ENCODE data around the gene HAUS3.

Gene HAUS3

DNA sequence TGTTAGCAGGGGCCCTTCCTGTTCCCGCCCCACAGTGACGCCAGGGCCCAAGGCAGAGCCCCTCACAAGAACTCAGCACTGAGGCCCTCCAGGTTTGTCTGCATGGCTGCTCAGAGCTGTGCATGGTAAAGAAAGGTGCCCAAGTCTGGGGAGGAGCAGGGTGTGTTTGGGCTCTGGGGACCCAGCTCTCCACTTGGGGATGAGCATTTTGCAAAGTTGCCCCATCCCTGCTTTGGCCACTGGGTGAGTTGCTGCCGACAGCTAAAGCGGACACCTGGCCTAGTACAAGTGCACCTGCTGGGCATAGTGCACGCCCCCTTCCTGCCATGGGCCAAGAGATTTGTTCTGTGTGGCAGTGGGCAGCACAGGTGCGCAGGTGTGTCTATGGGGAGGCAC is 22.0 kb upstream of the HAUS3 start:
- DNase-seq, result no peak

DNA sequence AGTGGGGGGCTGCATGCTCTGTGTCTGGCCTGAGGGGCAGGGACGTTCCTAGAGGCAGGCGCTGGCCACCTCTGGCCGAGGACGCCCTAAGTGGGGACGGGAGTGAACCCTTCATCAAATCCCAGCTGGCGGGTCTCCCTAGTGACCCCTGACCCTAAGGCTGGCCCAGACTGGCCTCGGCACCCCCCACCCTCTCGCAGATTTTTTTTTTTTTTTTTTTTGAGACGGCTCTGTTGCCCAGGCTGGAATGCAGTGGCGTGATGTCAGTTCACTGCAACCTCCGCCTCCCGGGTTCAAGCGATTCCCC is 21.0 kb upstream of the HAUS3 start:
- no peak for DNase-seq

DNA sequence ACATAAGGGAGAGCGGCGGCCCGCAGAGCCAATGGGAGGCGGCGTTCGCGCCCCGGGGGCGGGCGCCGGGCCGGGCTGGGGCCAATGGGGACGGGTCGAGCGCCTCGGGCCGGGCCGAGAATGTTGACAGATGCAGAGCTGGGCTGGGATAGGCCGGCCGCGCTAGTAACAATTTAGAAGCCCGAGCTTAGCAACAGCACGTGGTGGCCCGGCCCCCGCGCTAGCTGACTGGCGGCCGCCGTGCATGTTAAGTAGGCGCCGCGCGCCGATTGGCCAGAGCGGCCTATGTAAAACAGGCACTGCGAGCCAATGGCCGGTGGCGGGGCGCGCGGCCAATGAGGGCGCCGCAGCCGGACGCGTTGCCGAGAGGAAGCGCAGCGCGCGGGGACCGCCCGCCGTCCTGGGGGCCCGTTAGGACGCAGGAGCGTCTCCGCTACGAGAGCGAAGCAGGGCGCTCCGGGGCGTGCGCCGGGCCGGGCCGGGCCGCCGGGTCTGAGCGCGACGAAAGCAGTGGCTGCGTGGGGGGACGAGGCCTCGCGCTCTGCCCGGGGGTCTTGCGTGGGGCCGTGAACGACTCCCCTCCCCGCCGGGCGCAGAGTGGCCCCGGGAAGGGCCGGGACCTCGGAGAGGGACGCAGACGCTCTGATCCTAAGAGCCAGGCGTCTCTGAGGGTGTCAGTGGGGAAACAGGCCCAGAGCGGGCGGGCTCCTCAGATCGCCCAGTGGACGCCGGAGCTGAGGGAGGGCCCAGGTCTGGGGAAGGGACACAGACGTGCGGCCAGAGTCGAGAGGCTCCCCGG is 20.4 kb upstream of the HAUS3 start:
- peak; percentile 95 to 100 (median 99) for DNase-seq

DNA sequence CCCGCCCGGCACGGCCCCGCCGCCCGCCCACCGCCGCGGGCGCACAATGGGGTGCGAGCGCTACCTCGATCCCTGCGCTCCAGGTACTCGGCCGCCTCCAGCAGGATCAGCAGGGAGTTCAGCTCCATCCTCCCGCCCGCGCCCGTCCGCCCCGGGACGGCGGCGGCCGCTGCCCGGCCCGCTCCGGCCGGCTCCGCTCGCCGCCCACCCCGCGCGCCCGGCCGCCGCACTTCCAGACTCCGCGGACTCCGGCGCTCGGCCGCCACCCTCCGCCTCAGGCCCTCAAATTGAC is 19.9 kb upstream of the HAUS3 start, which contains the start of gene MXD4:
Gene MXD4 (minus strand): TSS at position 257 of the 292 bp plus-strand sequence. CDS start 129 bp downstream, at position 128.
- no peak for DNase-seq

DNA sequence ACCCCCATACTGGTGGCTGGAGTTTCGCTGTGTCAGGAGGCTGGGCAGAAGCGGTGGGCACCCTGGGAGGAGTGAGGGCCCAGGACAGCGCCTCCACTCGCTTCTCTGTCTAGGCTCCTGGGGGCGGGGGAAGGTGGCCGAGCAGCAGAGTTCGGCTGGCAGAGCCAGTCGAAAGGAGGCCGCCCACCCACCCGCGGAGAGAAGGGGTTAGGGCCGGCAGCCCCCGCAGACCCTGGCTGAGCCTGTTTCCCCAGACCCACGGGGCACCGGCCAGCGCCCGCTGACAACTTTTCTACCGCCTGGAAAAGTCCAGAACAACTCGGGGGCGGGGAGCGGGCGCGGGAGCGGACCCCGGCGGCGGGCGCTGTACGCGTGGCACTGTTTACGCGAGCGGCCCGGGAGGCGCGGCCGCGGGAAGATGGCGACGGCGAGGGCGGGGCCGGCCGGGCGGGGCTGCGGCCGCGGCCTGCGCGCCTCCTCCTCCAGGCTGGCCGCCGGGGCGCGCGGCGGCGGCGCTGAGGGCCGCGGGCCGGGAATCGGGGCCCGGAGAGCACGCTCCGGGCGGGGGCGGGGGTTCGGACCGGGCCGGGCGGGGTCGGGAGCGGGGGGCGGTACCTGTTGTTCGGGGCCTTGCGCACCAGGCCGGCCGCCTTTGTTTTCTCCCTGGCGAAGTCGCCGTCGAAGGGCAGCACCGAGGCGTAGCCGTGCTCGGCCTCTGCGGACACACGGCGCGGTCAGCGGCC is 19.4 kb upstream of the HAUS3 start:
- peak in 7 of 56 donors; percentile 16 to 74 (median 44) for DNase-seq

DNA sequence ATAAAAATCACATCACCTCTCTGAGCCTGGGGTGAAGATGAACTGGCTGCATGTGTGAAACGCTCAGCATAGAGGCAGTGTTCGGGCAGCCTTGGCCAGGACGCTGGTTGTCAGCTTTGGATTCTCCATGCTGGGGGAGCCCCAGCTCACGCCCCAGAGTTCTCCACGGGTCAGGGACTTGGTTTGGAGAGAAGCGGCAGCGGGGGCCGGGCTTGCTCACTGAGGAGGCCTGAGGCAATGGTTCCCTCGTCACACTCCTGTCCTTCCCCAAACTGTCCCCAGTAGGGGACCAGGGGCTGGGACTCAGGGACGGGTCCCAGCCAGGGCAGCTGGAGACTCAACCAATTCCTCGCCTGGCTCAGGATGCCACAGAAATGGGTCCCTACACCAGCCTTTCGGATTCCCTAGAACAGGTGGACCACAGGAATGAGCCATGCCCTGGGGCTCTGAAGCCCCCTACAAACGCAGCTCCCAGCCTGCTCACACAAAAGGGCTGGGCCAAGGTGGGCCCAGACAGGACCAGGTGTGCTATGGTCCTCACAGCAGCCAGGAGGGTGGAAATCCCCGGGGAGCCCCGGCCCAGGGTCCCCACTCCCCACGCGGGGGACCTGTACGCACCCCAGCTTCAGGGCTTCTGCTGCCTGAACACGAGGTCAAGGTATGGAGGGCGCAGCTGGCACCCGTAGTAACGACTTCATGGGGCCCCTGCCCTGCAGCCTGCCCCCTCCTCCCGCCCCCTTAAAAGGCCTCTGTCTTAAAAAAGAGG is 18.6 kb upstream of the HAUS3 start:
- no peak for DNase-seq

DNA sequence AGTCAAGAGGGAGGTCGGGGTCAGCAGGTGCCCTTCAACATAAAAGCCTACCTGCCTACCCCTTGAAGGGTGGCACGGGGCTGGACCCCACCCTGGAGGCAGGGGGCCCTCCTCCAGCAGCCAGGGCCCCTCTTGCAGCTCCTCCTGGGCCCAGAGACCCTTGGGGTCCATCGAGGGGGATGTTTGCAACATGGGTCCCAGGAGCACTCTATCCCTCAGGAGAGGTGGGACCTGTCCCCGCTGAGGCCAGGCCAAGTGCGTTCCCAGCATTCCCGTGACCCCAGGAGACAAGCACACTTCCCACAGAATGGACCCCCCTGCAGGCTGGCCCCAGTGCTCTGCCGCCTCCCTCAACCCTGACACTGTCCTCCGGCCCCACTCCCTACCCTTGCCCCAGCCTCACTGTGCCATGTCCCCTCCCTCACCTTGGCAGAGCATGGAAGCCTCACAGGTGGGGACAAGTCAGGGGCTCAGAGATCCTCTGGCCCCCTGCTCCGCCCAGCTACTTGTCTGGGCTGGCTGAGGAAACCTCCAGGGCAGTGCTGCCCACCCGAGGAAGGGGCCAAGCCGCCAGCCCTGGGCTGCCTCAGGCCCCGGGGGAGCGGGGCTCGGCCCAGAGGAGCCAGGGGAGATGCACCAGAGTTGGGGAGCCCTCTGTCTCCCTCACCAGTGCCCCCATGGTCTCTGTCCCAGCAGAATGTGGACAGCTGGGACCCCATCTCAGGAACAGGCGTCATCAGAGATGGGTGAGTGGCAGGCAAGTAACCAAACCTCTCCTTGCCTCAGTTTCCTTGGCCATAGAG is 17.8 kb upstream of the HAUS3 start:
- no peak for DNase-seq

DNA sequence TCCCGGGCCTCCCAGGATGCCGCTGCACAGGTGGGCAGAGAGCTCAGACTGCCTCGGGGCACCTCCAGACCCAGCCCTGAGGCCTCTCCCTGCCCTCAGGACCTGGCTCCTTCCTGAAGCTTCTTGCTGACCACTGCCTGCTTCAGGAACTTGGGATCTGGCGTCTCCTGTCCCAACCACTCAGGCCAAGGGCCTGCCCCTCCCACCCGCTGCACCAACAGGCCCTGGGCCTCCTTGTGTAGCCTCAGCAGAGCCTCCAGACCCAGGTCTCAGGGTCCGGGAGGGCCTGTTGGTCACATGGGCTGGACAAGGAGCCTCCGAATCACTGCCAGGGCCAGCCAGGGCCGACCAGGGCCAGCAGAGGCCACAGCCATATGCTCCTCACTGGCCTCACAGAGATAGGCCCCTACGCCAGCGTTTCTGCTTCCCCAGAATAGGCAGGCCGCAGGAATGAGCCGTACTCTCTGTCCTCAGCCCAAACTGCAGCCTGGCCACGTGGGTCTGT is 17.2 kb upstream of the HAUS3 start:
- DNase-seq, result no peak

DNA sequence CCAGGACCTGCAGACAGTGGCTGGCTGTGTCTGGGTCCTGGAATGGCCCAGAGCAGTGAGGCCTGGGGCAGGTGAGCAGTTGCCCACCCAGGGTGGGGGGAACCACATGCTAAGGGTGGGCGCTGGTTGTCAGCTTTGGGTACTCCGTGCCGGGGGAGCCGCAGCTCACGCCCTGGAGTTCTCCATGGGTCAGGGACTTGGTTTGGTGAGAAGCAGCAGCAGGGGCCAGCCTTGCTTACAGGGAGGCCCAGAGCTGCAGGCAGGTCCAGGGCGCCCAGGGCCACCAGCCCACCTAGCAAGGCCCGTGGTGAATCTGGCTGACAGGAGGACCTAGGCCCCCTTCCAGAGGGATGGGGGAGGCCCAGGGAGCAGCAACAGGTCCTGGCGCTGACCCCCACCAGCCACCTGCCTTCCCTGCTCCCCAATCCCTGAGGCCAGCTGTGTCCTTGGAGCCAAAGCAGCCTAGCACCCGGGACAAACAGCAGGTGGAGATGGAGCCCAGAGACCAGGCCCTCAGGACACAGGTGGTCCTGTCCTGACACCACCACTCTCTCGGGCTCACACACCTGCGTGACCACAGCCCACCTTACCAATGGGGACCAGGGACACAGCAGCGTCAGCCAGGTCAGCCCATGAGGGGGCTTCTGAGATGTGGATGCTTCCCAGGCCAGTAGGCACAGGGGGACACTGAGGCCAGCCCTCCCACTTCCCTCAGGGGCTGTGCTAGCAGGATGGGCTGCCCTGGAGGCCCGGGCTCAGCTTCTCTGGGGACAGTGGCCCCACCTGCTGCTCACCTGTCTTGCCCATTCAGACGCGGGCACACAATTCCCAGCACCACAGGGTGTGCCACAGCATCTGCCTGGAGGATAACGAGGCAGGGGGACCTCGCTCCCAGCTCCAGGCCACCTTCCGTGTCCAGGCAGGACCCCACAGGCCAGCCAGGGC is 16.4 kb upstream of the HAUS3 start:
- no peak for DNase-seq

DNA sequence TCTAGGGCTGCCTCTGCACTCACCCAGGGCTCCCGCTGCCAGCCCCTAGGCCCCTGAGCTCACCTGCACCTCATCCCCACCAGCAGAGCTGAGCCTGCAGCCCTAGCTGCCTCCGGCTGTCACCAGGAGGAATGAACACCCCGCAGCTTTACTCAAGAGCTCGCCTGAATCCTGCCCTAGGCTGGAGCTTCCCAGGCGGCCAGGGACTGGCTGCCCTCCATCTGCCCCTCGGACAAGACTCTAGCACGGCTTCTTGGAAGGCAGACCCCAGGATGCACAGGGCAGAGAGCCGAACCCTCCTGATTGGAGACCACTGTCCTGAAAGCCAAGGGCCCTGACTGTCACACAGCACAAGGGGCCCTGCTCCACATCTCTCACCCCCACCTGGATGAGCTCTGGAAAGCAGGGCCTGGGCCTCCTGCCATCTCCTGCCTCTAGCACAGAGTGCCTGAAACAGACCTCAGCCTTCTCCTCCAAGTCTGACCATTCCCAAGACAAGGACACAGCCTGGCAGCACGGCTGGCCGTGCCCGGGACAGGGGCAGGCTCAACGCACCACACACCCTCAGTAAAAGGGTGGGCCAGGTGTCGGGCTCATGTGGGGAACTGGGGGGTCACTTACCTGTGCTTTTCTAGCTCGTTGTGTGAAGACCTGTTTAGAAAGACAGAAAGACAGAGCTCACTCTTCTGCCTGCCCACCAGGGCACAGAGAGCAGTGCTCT is 15.6 kb upstream of the HAUS3 start:
- DNase-seq, result peak in 2 of 56 donors; percentile 26 to 38

DNA sequence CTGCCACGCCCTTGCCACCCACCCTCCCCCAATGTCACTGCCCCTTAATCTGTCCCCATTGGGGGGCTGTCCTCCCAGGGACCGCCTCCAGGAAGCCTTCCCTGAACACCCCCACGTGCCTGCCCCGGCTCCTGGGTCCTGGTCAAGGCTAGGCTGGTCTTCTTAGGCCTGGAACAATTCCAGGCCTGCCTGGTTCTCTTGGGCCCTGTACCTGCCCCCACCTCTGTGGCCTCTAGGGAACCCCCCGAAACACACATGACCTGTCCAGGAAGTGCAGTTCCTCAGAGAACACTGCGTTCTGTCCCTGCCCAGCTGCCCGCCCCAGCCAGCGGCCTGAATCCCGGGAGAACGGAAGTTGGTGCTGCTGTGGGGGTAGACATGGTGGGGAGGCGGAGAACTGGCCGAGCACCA is 14.9 kb upstream of the HAUS3 start:
- DNase-seq, result peak in 1 of 56 donors; percentile 24

DNA sequence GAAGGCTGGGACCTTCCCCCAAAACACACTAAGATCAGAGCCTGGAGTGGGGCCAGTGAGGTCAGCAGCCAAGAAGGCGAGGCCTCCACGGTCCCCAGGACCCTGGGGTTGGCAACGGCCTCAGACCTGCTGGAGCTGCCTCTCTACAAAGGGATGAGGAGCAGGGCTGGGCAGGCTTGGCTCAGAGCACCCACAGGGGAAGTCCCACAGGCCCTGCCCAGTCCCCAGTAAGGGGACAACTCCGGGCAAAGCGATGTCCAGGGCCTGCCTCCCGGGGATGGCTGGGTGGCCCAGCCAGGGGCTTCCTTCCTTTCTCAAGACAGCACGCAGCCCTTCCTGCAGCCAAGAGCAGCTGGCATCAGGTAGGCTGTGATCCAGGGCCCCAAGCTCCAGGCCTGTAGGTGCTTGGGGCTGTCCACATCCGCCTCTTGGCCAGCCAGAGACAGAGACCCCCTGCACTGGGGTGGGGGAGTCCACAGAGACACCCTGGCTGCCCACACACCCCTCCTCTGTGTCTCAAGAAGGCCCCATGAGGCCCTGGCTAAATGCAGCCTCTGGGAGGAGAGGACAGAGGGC is 14.3 kb upstream of the HAUS3 start:
- DNase-seq, result peak in 1 of 56 donors; percentile 19

DNA sequence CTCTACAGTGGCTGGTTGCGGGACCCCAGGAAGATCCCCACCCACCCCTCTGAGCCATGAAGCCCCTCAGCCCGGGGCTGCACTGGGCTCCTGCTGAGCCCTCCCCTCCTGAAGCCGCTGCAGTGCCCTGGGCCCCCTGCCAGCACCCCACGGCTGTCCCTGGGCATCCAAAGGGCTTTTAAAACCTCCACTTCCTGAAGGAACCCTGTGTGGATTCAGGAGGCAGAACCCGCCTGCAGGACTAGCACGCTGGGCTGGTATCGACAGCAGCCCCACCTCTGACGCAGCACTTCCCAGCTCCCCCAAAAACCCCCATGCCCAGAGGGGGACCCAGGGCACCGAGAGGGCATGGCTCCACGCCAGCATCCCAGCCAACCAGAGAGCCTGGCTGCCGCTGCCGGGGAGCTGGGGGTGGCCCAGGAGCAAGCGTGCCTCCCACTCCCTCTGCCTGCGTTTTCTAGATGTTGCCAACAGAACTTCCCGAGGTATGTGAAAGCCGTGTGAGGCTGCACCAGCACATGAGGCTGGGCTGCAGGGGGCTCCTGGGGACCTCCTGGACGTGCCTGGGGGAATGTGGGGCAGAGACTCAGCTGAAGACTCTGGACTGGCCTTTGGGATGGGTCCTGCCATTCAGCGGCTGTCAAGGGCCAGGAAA is 13.7 kb upstream of the HAUS3 start:
- peak in 28 of 56 donors; percentile 22 to 80 (median 51) for DNase-seq

DNA sequence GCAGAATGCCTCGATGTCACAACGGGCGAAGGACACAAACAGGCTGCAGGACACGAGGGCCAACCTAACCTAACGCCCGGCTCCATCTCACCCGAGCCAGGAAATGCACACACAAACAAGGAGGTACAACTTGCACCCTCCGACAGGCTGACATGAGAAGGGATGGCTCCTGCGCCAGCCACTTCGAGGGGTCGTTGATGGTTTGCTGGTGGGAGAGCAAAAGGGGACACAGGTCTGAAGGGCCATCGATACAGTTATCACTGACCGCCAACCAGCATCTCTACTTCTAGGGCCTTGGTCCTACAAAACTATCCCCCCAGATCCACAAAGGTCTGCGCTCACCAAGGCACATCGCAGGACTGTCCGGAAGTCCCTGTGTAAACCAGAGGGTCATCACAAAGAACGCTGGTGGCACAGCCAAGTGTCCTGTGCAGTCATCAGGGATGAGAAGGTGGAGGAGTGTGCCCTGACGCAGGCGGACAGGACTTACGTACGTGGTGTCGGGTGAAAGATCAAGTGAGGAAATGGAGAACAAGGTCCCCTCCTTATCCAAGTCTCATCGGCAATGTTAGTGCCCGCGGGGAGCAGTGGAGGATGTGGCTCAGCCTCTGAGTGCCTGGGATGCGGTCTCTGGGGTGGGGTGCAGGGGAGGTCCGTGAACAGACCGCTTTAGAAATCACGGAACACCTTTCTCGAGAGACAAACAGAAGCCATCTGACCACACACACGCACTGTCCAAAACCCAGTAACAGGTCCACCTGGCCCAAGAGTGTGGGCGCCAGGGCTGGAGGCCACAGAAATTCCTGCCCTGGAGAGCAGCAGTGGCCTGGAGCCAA is 13.0 kb upstream of the HAUS3 start:
- DNase-seq, result no peak

DNA sequence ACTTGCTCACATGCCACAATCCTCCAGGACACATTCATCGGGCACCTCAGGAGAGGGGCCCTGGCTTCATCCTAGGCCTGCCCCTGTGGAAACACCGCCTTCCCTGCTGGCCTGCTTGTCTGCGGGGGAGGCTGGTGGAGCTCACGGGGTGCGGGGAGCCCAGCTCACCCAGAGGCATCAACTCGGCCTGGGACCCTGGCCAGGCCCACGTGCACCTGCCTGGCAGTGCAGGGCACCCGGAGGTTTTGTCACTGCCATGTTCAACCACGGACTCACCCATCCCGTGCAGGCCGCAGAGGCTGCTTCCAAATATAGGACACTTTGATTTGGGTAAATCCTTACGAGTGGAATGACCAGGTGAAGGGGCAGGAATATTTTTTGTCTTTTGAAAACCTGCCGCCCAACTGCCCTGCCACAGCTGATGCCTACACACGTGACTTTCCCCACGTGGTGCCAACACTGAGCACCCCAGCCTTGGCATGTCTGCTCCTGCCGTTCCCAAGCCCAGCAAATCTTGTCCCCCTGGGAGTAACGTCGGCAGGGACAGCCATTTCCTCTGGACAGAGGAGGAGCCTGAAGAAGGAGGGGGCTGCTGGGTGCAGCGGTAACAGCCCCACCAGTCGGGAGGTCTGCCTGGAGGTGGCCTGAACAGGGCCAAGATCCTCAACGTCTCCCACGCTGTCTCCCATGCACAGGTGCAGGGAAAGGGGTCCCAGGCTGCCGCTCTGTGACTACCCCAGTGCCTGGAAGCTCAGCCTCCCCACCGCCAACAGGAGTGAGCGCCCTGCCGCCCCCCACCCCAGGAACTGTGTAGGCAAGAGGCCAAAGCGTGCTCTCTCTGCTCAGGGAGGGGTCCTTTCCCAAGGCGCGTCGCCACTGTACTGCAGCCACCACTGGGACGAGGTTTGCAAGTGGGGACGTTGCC is 11.5 kb upstream of the HAUS3 start:
- DNase-seq, result no peak

DNA sequence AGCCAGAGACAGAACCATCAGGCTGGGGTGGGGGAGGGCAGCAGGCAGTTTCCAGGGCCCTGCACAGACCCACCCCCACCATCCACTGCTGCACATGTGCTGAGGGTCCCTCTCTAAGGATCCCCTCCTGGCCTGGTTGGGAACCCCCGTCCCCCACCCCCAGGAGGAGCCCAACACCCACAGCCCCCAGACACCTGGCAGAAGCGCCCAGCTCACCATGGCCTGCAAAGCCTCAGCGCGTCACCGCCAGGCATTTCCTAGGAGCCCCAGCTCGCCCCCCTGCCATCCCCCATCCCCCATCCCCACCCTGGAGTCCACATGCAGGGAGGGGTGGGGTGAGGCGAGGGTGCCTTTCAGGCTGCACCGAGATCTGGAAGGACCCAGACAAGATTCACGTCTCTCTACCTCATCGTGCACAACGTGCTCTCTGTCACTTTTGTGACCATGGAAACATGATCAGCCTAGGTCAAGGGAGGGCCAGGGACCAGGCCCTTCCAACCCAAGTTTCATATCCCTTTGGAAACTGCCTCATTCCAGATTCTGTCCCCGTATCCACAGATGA is 10.7 kb upstream of the HAUS3 start:
- DNase-seq, result no peak

Measured in nucleus accumbens (tissue), 56 donors.